ENCODE measurements around the gene C21orf91.

The C21orf91 gene

GRCh38 chr21:17796503-17796902 lies 22.7 kb downstream of the C21orf91 start:
- DNase-seq, result no peak

GRCh38 chr21:17796037-17796403 lies 23.1 kb downstream of the C21orf91 start:
- DNase-seq, result no peak

- DNase-seq, result no peak
Observed at GRCh38 chr21:17795146-17796036, 23.8 kb downstream of the C21orf91 start.

- no peak for DNase-seq
Observed at GRCh38 chr21:17794518-17795145, 24.5 kb downstream of the C21orf91 start.

GRCh38 chr21:17793246-17794123 lies 25.7 kb downstream of the C21orf91 start:
- DNase-seq, result no peak

- no peak for DNase-seq
Observed at GRCh38 chr21:17789656-17790055, 29.5 kb downstream of the C21orf91 start.

- DNase-seq, result no peak
Observed at GRCh38 chr21:17789069-17789468, 30.1 kb downstream of the C21orf91 start.

- DNase-seq, result no peak
Observed at GRCh38 chr21:17786851-17787181, 32.3 kb downstream of the C21orf91 start.

- DNase-seq, result no peak
Observed at GRCh38 chr21:17786071-17786850, 32.9 kb downstream of the C21orf91 start.

- DNase-seq, result no peak
Observed at GRCh38 chr21:17785403-17785788, 33.8 kb downstream of the C21orf91 start.

- no peak for DNase-seq
Observed at GRCh38 chr21:17784604-17785402, 34.4 kb downstream of the C21orf91 start.

GRCh38 chr21:17784180-17784598 lies 35.0 kb downstream of the C21orf91 start:
- no peak for DNase-seq

GRCh38 chr21:17783481-17784179 lies 35.5 kb downstream of the C21orf91 start:
- no peak for DNase-seq

GRCh38 chr21:17783003-17783402 lies 36.2 kb downstream of the C21orf91 start:
- no peak for DNase-seq

GRCh38 chr21:17782051-17782450 lies 37.1 kb downstream of the C21orf91 start:
- DNase-seq, result no peak

- DNase-seq, result no peak
Observed at GRCh38 chr21:17781524-17781923, 37.6 kb downstream of the C21orf91 start.

GRCh38 chr21:17780539-17780938 lies 38.6 kb downstream of the C21orf91 start:
- DNase-seq, result no peak

GRCh38 chr21:17779980-17780379 lies 39.2 kb downstream of the C21orf91 start:
- DNase-seq, result no peak

- no peak for DNase-seq
Observed at GRCh38 chr21:17779496-17779895, 39.7 kb downstream of the C21orf91 start.

GRCh38 chr21:17777072-17777765 lies 41.9 kb downstream of the C21orf91 start:
- no peak for DNase-seq

Measured in GOT3 (cell line).